ENCODE measurements around the gene FXYD7.

Gene FXYD7

GRCh38 chr19:35117116-35117515 is 25.9 kb upstream of the FXYD7 start:
- no peak for ATAC-seq
- no peak for TF ChIP-seq ZNF565 (CRISPR knock-in tag; conservative IDR thresholded peaks at IDR 0.05; ENCODE audit: low read depth)
- TF ChIP-seq RARB (CRISPR knock-in tag; IDR thresholded peaks at IDR 0.05) = no peak
- no peak for TF ChIP-seq ESRRG (CRISPR knock-in tag; IDR thresholded peaks at IDR 0.05)
- TF ChIP-seq ARNTL (CRISPR knock-in tag; IDR thresholded peaks at IDR 0.05; ENCODE audit: borderline replicate concordance, low read depth) = no peak
- TF ChIP-seq BACH2 (CRISPR knock-in tag; IDR thresholded peaks at IDR 0.05; ENCODE audit: borderline replicate concordance) = no peak

- TF ChIP-seq CREB5 (CRISPR knock-in tag; IDR thresholded peaks at IDR 0.05; ENCODE audit: low read depth) (no peak), ISL1 (CRISPR knock-in tag; IDR thresholded peaks at IDR 0.05) (no peak), ZNF70 (CRISPR knock-in tag; IDR thresholded peaks at IDR 0.05) (no peak), PATZ1 (CRISPR knock-in tag; IDR thresholded peaks at IDR 0.05; ENCODE audit: borderline replicate concordance) (no peak), ZC3H10 (CRISPR knock-in tag; IDR thresholded peaks at IDR 0.05) (no peak), ESRRG (CRISPR knock-in tag; IDR thresholded peaks at IDR 0.05) (no peak), CSRNP3 (CRISPR knock-in tag; IDR thresholded peaks at IDR 0.05) (no peak), TCF4 (CRISPR knock-in tag; IDR thresholded peaks at IDR 0.05; ENCODE audit: borderline replicate concordance) (no peak), GLIS3 (CRISPR knock-in tag; IDR thresholded peaks at IDR 0.05) (no peak), BACH2 (CRISPR knock-in tag; IDR thresholded peaks at IDR 0.05; ENCODE audit: borderline replicate concordance) (no peak), TSHZ2 (CRISPR knock-in tag; IDR thresholded peaks at IDR 0.05) (no peak), ZNF565 (CRISPR knock-in tag; conservative IDR thresholded peaks at IDR 0.05; ENCODE audit: low read depth) (no peak), POU6F1 (CRISPR knock-in tag; IDR thresholded peaks at IDR 0.05; ENCODE audit: borderline replicate concordance, low read depth) (no peak), SNAI2 (CRISPR knock-in tag; IDR thresholded peaks at IDR 0.05) (no peak), ZFP3 (CRISPR knock-in tag; IDR thresholded peaks at IDR 0.05) (no peak), OSR1 (CRISPR knock-in tag; IDR thresholded peaks at IDR 0.05) (no peak)
- no peak for ATAC-seq
Measured at GRCh38 chr19:35117799-35118198, 25.3 kb upstream of the FXYD7 start.

GRCh38 chr19:35118268-35119020 is 24.6 kb upstream of the FXYD7 start:
- ATAC-seq = no peak
- TF ChIP-seq CSRNP3 (CRISPR knock-in tag; IDR thresholded peaks at IDR 0.05) (no peak), ZFP30 (CRISPR knock-in tag; IDR thresholded peaks at IDR 0.05) (no peak), ISL1 (CRISPR knock-in tag; IDR thresholded peaks at IDR 0.05) (no peak), ZFP3 (CRISPR knock-in tag; IDR thresholded peaks at IDR 0.05) (no peak), ZC3H10 (CRISPR knock-in tag; IDR thresholded peaks at IDR 0.05) (no peak), ZNF8 (CRISPR knock-in tag; IDR thresholded peaks at IDR 0.05) (no peak), CREB5 (CRISPR knock-in tag; IDR thresholded peaks at IDR 0.05; ENCODE audit: low read depth) (no peak), RARB (CRISPR knock-in tag; IDR thresholded peaks at IDR 0.05) (no peak), TSHZ2 (CRISPR knock-in tag; IDR thresholded peaks at IDR 0.05) (no peak), CSDC2 (CRISPR knock-in tag; IDR thresholded peaks at IDR 0.05) (no peak), ZNF565 (CRISPR knock-in tag; conservative IDR thresholded peaks at IDR 0.05; ENCODE audit: low read depth) (no peak)
